AG09319 (cell line): Measurements from ENCODE around the gene NCKAP5.

Experiments
- DNase-seq: peaks from one replicate; pipeline ENCODE4 v3.0.0-alpha.2; 2010; ENCODE audit warnings: low read depth; ENCODE audit errors: extremely low read depth
- TF ChIP-seq, protein P1 (sequence below): IDR thresholded peaks from 2 replicates; pipeline ENCODE4 v1.5.1; 2011; ENCODE audit warnings: low read depth, mild to moderate bottlenecking, inconsistent platforms, low read length, moderate library complexity

Gene NCKAP5

GRCh38 chr2:133497951-133498565, 70.2 kb downstream of the NCKAP5 start:
- TF ChIP-seq, protein P1, sequence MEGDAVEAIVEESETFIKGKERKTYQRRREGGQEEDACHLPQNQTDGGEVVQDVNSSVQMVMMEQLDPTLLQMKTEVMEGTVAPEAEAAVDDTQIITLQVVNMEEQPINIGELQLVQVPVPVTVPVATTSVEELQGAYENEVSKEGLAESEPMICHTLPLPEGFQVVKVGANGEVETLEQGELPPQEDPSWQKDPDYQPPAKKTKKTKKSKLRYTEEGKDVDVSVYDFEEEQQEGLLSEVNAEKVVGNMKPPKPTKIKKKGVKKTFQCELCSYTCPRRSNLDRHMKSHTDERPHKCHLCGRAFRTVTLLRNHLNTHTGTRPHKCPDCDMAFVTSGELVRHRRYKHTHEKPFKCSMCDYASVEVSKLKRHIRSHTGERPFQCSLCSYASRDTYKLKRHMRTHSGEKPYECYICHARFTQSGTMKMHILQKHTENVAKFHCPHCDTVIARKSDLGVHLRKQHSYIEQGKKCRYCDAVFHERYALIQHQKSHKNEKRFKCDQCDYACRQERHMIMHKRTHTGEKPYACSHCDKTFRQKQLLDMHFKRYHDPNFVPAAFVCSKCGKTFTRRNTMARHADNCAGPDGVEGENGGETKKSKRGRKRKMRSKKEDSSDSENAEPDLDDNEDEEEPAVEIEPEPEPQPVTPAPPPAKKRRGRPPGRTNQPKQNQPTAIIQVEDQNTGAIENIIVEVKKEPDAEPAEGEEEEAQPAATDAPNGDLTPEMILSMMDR: no peak
- no peak for DNase-seq

DNA sequence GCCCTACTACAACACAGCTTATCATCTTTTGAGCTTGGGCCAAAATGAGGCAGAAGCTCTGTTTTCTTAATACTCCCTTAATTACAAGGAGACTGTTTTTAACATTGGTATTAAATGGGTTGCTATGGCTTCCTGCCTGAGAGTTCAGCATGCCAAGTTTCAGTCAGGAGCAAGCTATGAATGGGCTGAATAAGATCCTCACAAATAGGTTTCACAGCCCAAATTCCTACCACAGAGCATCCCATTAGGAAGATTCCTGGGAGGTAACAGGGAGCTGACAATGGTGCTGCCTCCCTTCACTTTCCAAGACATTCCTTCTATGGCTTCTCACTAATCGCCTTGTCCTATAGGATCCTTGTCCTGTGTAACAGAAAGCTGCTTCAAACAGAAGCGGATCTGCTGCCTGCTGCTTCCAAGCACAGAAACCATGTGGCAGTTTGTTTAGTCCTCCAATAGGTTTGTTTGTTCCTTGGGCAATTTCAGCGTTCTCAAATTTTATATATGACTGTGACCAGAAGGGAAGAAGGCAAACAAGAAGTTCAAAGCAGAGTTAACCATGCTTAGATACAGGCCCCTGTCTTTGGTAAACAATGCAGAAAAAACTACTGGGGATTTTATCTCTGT, 70.9 kb downstream of the NCKAP5 start:
- DNase-seq: no peak

DNA sequence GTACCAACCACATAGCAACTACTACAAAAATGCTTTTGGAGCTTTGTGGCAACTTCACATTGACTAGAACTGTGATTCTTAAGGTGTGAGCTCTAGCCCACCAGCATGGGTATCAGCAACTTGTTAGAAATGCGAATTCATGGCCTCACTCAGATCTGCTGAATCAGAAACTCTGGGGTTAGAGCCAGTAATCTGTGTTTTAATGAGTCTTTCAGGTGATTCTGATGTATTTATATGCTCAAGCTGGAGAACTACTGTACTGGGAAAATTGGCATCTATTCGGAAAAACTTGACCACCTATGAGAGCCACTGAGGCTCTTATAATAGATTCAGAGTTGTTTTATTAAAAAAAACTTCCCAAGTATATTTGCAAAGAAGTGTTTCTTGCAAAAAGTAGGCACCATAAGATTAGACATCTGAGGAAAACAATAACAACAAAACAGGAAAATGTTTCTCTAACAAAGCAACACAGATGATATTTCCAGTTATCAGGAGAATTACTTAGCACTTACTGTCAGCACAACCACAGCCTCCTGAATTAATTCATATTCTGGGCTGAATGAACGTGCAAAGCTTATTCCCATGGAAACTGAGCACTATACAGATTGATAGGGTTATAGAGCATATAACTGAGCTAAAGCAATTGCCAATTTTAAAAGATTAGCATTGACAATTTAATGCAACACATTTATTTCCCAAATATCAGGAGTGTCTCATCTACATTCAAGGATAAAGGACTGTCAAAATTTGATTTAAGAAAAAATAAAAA, 71.6 kb downstream of the NCKAP5 start:
- DNase-seq: no peak
- TF ChIP-seq, protein P1: no peak

More for the DNA sequence above, 70.9 kb downstream of the NCKAP5 start:
- TF ChIP-seq, protein P1: no peak

GRCh38 chr2:133495226-133495625, 73.0 kb downstream of the NCKAP5 start:
- TF ChIP-seq, protein P1: no peak
- no peak for DNase-seq

GRCh38 chr2:133492719-133493380, 75.4 kb downstream of the NCKAP5 start:
- no peak for DNase-seq
- TF ChIP-seq, protein P1: no peak

GRCh38 chr2:133490411-133490980, 77.8 kb downstream of the NCKAP5 start:
- DNase-seq: no peak
- TF ChIP-seq, protein P1: no peak
